Osteoblast (primary cell): Measurements from ENCODE around the gene GNAQ. TPM values are rescaled to one million over a fixed set of nuclear protein-coding genes. Genes with fewer than 3 reads are reported as not detected.
A peak's percentile ranks its signal among the peaks of the same experiment; 100 is the strongest.

Source experiments
- DNase-seq: peaks from one replicate; pipeline ENCODE4 v3.0.0; 2011; ENCODE audit warnings: low spot score, mixed read lengths; ENCODE audit not compliant: insufficient read length; ENCODE audit errors: missing footprints
- H2AFZ ChIP-seq: 2 replicates; pipeline ENCODE4 v1.6.0; 2011; ENCODE audit warnings: mild to moderate bottlenecking, low read length
- H3K27ac ChIP-seq: 2 replicates; pipeline ENCODE4 v1.5.1; 2011; ENCODE audit warnings: mild to moderate bottlenecking, low read depth, low read length, moderate library complexity
- H3K27me3 ChIP-seq: 2 replicates; pipeline ENCODE4 v1.6.0; 2012; ENCODE audit warnings: mild to moderate bottlenecking, control low read depth, inconsistent platforms, low read length, moderate library complexity; ENCODE audit not compliant: insufficient read depth
- H3K36me3 ChIP-seq: 2 replicates; pipeline ENCODE4 v1.5.1; 2011; ENCODE audit warnings: mild to moderate bottlenecking, low read length, control low read depth, moderate library complexity; ENCODE audit not compliant: insufficient read depth
- H3K4me1 ChIP-seq: 2 replicates; pipeline ENCODE4 v1.5.1; 2011; ENCODE audit warnings: mild to moderate bottlenecking, low read length, control low read depth, moderate library complexity; ENCODE audit not compliant: insufficient read depth
- H3K4me2 ChIP-seq: 2 replicates; pipeline ENCODE4 v1.6.0; 2011; ENCODE audit warnings: mild to moderate bottlenecking, low read length; ENCODE audit not compliant: insufficient read depth
- H3K4me3 ChIP-seq: fragments of 200-600 bp; sonication (generic); 3 replicates; pipeline ENCODE4 v1.5.1; 2012; ENCODE audit warnings: mild to moderate bottlenecking, low read length, inconsistent platforms; ENCODE audit not compliant: insufficient read depth
- H3K79me2 ChIP-seq: 2 replicates; pipeline ENCODE4 v1.6.0; 2012; ENCODE audit warnings: mild to moderate bottlenecking, low read length, control low read depth, inconsistent platforms; ENCODE audit not compliant: insufficient read depth
- H3K9me3 ChIP-seq: 2 replicates; pipeline ENCODE4 v1.5.1; 2011; ENCODE audit warnings: low read depth, low read length, control low read depth
- H4K20me1 ChIP-seq: 2 replicates; pipeline ENCODE4 v1.6.0; 2012; ENCODE audit warnings: mild to moderate bottlenecking, low read length, control low read depth; ENCODE audit not compliant: insufficient read depth
- total RNA-seq: library from RNA; depleted of rRNA; stranded (reverse); fragments of >200 nt; gene quantifications from 2 replicates; pipeline ENCODE4 v1.2.3, GENCODE V29; 2012
- TF ChIP-seq, protein P1 (sequence below): IDR thresholded peaks from 2 replicates; pipeline ENCODE4 v1.5.1; 2011; ENCODE audit warnings: mild to moderate bottlenecking, low read depth, low read length, moderate library complexity; ENCODE audit errors: extremely low read depth

The GNAQ gene
- total RNA-seq, 1 donor = 64.8 TPM

DNA sequence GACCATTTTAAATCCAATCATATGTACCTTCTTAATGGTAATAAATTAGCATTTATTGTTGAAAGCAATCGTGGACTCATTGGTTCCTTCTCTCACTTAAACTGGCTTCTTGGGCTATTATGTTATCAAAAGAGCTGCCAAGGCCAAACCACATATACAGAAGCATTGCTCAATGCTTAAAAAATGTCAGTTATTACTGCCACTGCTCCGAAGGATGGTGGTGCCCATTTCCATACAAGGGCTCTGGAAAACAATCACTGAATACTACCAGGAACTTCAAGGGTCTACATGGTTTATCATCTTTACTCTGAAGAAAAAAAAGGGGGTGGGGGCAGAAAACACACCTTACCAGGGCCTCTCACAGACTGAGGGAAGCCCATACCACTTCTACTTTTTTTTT lies 104.3 kb downstream of the GNAQ start:
- no peak for DNase-seq
- Histone ChIP-seq H3K27ac (peak overlapping the region; percentile 81), H2AFZ (no peak overlapping the region), H3K4me1 (peaks cover 32% of the 10 kb centered on the region), H3K4me2 (peak overlapping the region; percentile 68), H3K9me3 (no peaks in the 10 kb centered on the region), H3K4me3 (no peak overlapping the region), H3K27me3 (no peaks in the 10 kb centered on the region), H3K36me3 (peaks cover 3% of the 10 kb centered on the region), H4K20me1 (no peaks in the 10 kb centered on the region), H3K79me2 (peaks cover 65% of the 10 kb centered on the region)
- TF ChIP-seq, protein P1, sequence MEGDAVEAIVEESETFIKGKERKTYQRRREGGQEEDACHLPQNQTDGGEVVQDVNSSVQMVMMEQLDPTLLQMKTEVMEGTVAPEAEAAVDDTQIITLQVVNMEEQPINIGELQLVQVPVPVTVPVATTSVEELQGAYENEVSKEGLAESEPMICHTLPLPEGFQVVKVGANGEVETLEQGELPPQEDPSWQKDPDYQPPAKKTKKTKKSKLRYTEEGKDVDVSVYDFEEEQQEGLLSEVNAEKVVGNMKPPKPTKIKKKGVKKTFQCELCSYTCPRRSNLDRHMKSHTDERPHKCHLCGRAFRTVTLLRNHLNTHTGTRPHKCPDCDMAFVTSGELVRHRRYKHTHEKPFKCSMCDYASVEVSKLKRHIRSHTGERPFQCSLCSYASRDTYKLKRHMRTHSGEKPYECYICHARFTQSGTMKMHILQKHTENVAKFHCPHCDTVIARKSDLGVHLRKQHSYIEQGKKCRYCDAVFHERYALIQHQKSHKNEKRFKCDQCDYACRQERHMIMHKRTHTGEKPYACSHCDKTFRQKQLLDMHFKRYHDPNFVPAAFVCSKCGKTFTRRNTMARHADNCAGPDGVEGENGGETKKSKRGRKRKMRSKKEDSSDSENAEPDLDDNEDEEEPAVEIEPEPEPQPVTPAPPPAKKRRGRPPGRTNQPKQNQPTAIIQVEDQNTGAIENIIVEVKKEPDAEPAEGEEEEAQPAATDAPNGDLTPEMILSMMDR = no peak

DNA sequence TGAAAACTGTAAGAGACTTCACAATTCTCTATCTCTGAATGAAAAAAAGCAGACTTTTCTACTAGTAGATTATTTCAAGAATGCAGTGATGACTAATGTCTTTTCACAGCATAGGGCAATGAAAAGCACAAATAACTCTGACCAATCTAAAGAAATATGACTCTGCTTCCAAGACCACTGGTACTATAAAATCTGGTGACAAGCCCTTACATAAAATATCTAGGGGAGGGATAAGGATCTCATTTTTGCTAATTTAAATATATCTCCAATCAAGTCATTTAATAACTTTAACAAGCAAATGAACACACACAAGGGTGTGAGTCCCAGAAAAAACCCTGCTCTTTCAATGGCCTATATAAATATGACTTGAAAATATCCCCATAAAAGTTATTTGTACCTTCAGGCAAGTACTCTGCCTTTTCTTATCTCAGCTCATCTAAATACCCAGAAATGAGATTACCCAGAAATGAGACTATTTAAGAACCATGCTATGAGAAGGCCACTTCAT lies 105.2 kb downstream of the GNAQ start:
- TF ChIP-seq, protein P1 = no peak
- Histone ChIP-seq H3K79me2 (peaks cover 62% of the 10 kb centered on the region), H3K4me3 (no peak overlapping the region)

DNA sequence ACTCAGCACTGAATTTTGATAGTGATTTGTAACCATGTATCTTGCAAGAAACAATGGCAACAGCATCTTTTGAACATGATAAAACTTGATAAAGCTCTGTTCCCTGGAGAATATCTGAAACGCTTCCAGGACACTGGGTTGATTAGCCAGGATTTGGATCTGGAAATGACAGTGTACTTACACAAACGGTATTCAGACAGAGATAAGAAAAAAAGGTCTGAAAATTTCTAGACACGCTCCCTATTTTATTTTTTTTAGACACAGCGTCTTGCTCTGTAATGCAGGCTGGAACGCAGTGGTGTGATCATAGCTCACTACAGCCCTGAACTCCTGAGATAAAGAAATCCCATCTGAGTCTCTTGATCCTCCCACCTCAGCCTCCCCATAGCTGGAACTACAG lies 109.0 kb downstream of the GNAQ start:
- Histone ChIP-seq H3K4me2 (no peak overlapping the region), H3K4me3 (no peak overlapping the region), H3K27me3 (no peaks in the 10 kb centered on the region), H4K20me1 (no peaks in the 10 kb centered on the region), H3K79me2 (peaks cover 62% of the 10 kb centered on the region), H2AFZ (no peak overlapping the region), H3K36me3 (peaks cover 3% of the 10 kb centered on the region), H3K4me1 (peaks cover 24% of the 10 kb centered on the region), H3K27ac (peak overlapping the region; percentile 17), H3K9me3 (no peaks in the 10 kb centered on the region)
- TF ChIP-seq, protein P1 = no peak
- no peak for DNase-seq

More for the DNA sequence above, 105.2 kb downstream of the GNAQ start:
- peak overlapping the region; percentile 81 for H3K27ac ChIP-seq
- no peaks in the 10 kb centered on the region for H3K9me3 ChIP-seq
- H3K4me2 ChIP-seq = peak overlapping the region; percentile 68
- peaks cover 3% of the 10 kb centered on the region for H3K36me3 ChIP-seq
- H4K20me1 ChIP-seq = no peaks in the 10 kb centered on the region
- peaks cover 32% of the 10 kb centered on the region for H3K4me1 ChIP-seq
- H2AFZ ChIP-seq = no peak overlapping the region
- no peaks in the 10 kb centered on the region for H3K27me3 ChIP-seq
- DNase-seq = no peak

DNA sequence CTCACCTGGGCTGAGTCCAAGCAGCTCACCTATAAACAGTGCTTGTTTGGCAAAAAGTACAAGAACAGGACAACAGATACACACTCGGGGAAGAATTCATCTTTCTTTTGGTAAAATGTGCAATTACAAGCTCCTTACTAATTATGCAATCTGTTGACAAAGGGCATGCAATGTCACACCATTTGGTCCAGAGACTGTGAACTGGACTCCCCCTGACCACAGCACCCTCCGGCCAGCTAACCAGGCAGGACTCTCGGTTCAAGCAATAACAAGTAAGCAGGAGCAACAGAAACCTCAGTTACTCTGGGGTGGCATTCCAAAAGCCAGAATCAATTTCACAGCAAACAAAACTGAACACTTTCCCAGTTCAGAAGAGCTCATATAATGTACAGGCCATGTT lies 113.8 kb downstream of the GNAQ start:
- no peaks in the 10 kb centered on the region for H4K20me1 ChIP-seq
- no peaks in the 10 kb centered on the region for H3K27me3 ChIP-seq
- H3K4me1 ChIP-seq = peaks cover 17% of the 10 kb centered on the region
- H3K4me2 ChIP-seq = no peak overlapping the region
- no peak for DNase-seq
- H3K79me2 ChIP-seq = peaks cover 55% of the 10 kb centered on the region
- H2AFZ ChIP-seq = no peak overlapping the region
- no peak overlapping the region for H3K4me3 ChIP-seq
- peaks cover 3% of the 10 kb centered on the region for H3K36me3 ChIP-seq
- H3K27ac ChIP-seq = no peak overlapping the region
- no peaks in the 10 kb centered on the region for H3K9me3 ChIP-seq
- TF ChIP-seq, protein P1 = no peak
